HG02943 (cell line): ENCODE results near the gene FABP7.
A peak's percentile ranks its signal among the peaks of the same experiment; 100 is the strongest.

Experiments
- ATAC-seq: cut with Tn5 transposase; IDR thresholded peaks from one replicate; pipeline ENCODE4 v1.9.1; 2021; ENCODE audit warnings: mild to moderate bottlenecking, low read depth, moderate library complexity; ENCODE audit not compliant: unreplicated experiment

Gene FABP7

GRCh38 chr6:122755901-122756300 is 23.6 kb upstream of the FABP7 start:
- no peak for ATAC-seq

- ATAC-seq = peak; percentile 82
Observed at GRCh38 chr6:122758927-122759334, 20.6 kb upstream of the FABP7 start.

- no peak for ATAC-seq
Observed at GRCh38 chr6:122760330-122760729, 19.2 kb upstream of the FABP7 start.

GRCh38 chr6:122766256-122766655 is 13.3 kb upstream of the FABP7 start:
- ATAC-seq = no peak

GRCh38 chr6:122770835-122771601 is 8.5 kb upstream of the FABP7 start:
- no peak for ATAC-seq

- no peak for ATAC-seq
Observed at GRCh38 chr6:122772724-122773415, 6.6 kb upstream of the FABP7 start.

GRCh38 chr6:122775975-122776374 is 3.5 kb upstream of the FABP7 start:
- ATAC-seq = no peak

- no peak for ATAC-seq
Observed at GRCh38 chr6:122778302-122778701, 1.2 kb upstream of the FABP7 start.

- ATAC-seq = no peak
Observed at GRCh38 chr6:122778985-122779661, 393 bp upstream of the FABP7 start.

- ATAC-seq = no peak
Observed at GRCh38 chr6:122780114-122780513, 598 bp downstream of the FABP7 start.

GRCh38 chr6:122781716-122782115 is 2.2 kb downstream of the FABP7 start:
- no peak for ATAC-seq

GRCh38 chr6:122783401-122783800 is 3.9 kb downstream of the FABP7 start:
- ATAC-seq = no peak

- no peak for ATAC-seq
Observed at GRCh38 chr6:122785891-122786290, 6.4 kb downstream of the FABP7 start.

- ATAC-seq = no peak
Observed at GRCh38 chr6:122787721-122788120, 8.2 kb downstream of the FABP7 start.

- no peak for ATAC-seq
Observed at GRCh38 chr6:122788208-122788607, 8.7 kb downstream of the FABP7 start.

- ATAC-seq = no peak
Observed at GRCh38 chr6:122788663-122789181, 9.2 kb downstream of the FABP7 start.

GRCh38 chr6:122789182-122790027 is 9.9 kb downstream of the FABP7 start, which contains the start of gene SMPDL3A:
Gene SMPDL3A (plus strand): TSS chr6:122789258. CDS start chr6:122789347, 89 bp downstream.
- ATAC-seq = peak; percentile 67

GRCh38 chr6:122790028-122790422 is 10.5 kb downstream of the FABP7 start:
- no peak for ATAC-seq

GRCh38 chr6:122790423-122791309 is 11.2 kb downstream of the FABP7 start:
- no peak for ATAC-seq
